Mammary epithelial cell (primary cell): ENCODE data around the gene GPC6.

Experiments
- CTCF ChIP-seq, 2 donors: IDR thresholded peaks in 1 of 2; conservative IDR thresholded peaks in 1 of 2; 2 replicates each; pipeline ENCODE4 v1.5.1; 2011 to 2012; ENCODE audit warnings: inconsistent platforms in 2 of 2, low read length in 2 of 2, mild to moderate bottlenecking in 2 of 2, control low read depth in 1 of 2, low read depth in 1 of 2; ENCODE audit not compliant: insufficient read depth in 1 of 2; ENCODE audit errors: extremely low read depth in 1 of 2
- EZH2 ChIP-seq: IDR thresholded peaks from 2 replicates; pipeline ENCODE4 v1.6.1; 2012; ENCODE audit warnings: low read length, inconsistent platforms, borderline replicate concordance

DNA sequence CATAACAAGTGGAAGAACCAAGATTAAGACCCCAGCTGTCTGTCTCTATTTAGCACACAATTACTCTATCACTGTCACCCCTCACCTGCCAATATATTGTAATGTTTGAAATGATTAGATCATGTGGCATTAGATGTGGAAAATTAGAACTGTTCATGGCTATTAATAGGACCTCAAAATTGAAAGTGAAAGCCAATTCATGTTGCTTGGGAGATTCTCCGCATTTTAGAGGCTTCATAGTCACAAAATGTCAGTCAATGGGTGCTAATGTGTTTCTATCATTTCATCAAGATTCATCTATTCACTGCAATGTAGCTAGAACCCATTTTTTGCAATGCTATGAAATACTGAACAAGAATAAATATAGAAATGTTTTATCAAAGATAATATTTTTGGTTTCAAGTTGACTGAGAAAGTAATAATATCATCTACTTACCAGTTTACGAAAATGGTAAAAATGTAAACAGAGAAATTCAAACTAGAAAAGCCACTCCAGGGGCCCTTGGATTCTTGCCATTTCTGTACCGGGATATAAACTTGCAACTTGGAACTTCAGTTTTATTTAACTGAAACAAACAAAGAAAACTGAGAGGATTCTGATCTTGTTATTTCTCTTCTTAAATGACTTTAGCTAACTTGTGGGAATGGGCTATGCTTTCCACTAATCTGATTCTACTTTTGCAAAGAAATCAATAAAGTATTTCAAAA lies 864.3 kb downstream of the GPC6 start:
- no peak for TF ChIP-seq CTCF (conservative IDR thresholded peaks at IDR 0.05 in 1 of 2, IDR thresholded peaks at IDR 0.05 in 1 of 2; ENCODE audit: extremely low read depth in 1 of 2, insufficient read depth in 1 of 2, low read depth in 1 of 2, low read length in 2 of 2)
- no peak for TF ChIP-seq EZH2
